Activated CD4-positive, CD25-positive, alpha-beta regulatory T cell treated with anti-CD3 and anti-CD28 coated beads, Interleukin-2, amount 50 U/mL, for 16 hours (primary cell): ENCODE data around the gene TMTC4.
"Not testable (repeated sequence)": the region's sequence is repeated elsewhere in the genome, so short reads cannot be mapped to it uniquely, and the experiment has no call there.

ENCODE experiments used
- DNase-seq: peaks from one replicate; pipeline ENCODE4 v3.0.0-alpha.2; 2020; ENCODE audit warnings: low read depth, low spot score

TMTC4 gene

DNA sequence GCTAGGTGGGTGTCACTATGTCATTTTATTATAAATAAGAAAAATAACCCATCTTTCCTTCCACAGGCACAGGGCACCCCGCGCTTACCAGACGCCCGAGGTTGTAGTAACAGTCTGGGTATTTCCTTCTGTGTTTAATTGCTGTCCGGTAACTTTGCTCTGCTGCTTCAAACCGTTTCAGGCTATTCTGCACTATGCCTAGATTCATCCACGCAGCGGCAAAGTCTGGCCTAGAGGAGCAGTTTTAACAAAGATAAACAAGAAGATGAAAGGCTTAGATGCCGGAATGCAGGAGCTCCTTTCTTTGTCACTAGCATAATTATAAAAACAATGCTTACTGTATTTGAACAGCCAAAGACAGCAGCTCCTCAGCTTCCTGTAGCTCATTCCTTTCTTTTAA, 49.1 kb downstream of the TMTC4 start:
- DNase-seq: no peak

GRCh38 chr13:100620792-100621191, 53.8 kb downstream of the TMTC4 start:
- no peak for DNase-seq

GRCh38 chr13:100619940-100620339, 54.7 kb downstream of the TMTC4 start:
- no peak for DNase-seq

DNA sequence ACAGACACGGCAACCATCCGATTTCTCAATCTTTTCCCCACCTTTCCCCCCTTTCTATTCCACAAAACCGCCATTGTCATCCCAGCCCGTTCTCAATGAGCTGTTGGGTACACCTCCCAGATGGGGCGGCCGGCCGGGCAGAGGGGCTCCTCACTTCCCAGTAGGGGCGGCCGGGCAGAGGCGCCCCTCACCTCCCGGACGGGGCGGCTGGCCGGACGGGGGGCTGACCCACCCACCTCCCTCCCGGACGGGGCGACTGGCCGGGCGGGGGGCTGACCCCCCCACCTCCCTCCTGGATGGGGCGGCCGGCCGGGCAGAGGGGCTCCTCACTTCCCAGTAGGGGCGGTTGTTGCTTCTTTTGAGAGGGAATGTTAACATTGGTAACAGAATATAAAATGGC, 55.7 kb downstream of the TMTC4 start:
- DNase-seq: not testable (repeated sequence)

DNA sequence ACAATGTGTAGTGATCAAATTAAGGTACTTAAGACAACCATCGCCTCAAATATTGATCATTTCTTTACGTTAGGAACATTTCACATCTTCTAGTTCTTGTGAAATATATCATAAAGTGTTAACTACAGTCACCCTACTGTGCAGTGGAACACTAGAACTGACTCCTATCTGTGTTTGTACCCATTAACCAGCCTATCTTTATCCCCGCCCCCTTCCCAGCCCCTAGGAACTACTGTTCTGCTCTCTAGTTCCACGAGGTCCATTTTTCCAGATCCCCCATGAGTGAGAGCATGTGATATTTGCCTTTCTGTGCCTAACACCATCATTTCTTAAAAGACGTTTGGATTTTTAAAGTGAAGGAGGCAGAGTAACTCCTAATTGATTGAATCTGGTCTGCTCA, 61.6 kb downstream of the TMTC4 start:
- no peak for DNase-seq

DNA sequence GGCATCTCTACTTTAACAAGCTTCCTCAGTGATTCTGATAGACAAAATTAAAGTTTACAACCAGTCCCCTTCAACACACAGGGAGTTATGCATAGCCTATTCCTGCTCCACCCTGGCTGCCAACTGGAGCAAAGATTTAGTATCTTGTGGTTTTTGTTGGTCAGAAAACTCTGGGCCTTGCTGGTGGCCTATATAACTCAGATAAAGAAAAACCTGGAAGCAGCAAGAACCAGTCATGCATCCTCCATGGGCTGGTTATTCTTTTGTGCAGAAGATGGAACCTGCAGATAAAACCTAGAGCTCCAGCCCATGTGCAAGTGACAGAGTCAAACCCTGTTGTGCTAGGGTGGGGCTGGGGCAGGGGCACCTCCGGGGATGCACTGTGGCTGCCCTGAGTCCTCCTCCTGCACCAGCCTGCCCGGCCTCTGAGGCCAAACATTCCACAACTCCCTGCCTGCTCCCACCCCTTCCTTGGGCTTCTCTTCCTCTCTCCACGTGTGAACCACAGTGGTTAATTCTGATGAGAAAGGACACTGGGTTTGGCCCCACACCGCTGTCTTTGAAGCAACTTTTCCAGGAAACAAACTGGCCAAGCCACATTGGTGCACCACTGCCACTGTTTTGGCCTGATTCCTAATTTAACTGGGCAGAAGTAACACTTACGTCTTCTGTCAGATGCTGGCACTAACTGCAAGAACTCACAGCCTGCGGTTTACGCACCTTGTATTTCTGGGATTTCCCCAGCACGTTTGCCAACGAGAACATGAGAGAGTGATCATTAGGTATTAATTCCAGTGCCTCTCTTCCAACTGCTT, 62.7 kb downstream of the TMTC4 start:
- no peak for DNase-seq

- no peak for DNase-seq
Measured at GRCh38 chr13:100610391-100611347, 63.9 kb downstream of the TMTC4 start.

GRCh38 chr13:100608906-100609305, 65.7 kb downstream of the TMTC4 start:
- no peak for DNase-seq

DNA sequence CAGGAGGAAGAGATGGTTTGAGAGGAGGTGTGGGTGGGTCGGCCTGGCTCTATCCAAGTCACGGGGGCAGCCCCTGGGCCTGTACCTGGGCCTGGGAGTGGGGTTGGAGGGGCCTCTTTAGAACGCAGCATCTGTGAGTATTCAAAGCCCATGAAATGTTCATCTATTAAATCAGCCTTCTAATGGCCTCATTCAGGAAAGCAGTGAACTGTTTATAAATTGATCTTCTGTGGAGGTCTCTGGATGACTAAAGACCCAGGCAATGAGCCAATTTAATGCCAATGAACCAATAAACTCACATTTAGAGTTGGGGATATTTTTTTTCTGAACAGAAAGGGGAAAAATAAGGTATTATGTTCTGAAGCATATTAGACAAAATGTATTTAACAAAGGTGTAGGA, 66.1 kb downstream of the TMTC4 start:
- no peak for DNase-seq

DNA sequence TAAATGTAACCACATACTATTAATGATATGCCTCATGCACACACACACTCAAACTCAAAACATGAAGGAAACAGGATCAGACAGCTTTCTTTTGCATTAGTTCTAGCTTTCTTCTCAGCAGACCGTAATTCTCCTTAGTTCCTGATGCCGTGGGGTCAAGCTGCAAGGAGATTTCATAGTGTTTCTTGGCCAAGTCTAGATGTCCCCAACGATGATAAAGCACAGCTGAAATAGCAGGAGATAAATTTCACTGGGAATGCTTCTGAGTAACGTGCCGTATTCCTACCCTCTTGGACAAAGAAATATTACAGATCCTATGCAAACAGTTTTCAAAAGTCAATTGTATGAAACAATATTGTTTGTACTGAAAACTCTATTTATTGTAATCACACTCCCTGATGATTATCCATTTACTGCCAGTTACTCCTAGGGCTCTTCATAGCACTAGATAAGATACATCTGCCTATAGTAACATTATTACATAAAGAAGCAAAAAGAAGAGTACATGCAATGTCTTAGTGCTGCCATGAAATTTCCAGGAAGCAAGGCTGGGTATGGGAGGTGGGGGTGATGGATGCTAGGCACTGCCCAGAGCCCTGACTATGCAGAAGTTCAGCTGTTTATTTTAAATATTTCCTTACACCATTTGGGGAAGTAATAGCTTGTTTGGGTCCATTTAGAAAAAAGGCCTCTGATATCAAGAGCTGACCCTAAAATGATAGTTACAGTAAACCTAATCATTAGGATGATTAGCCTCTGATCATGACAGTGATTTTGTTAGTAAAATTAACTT, 69.5 kb downstream of the TMTC4 start:
- DNase-seq: no peak

GRCh38 chr13:100602493-100603111, 72.0 kb downstream of the TMTC4 start:
- DNase-seq: no peak

- no peak for DNase-seq
Measured at GRCh38 chr13:100601716-100602115, 72.9 kb downstream of the TMTC4 start.

GRCh38 chr13:100600915-100601314, 73.7 kb downstream of the TMTC4 start:
- no peak for DNase-seq

DNA sequence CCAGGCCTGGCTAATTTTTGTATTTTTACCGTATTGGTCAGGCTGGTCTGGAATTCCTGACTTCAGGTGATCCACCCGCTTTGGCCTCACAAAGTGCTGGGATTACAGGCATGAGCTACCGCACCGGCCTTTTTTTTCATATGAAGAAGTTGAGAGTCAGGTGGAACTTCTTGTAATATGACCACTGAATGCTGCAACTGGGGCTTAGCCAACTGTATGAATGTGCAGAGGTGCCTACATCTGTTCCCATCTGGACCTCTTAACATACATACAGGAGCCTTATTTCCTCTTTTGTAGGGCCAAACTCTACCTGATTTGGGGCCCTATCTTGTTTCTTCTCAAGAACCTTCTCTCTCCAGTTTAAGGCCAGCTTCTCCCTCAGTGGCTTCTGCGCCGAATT, 74.1 kb downstream of the TMTC4 start:
- no peak for DNase-seq

DNA sequence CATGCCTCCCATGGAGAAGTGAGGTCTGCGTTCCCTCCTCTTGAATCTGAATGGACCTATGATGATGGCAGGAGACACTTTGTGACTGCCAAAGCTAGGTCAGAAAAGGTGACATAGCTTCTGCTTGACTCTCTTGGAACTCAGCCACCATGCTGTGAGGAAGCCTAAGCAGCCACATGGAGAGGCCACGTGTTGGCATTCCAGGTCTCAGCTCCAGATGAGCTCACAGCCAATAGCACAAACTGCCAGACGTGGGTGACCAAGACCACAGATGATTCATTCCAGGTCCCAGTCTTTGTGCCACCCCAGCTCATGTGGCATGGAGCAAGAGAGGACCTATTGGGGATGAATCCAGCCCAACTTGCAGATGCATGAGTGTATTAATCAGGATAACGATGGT, 77.3 kb downstream of the TMTC4 start:
- DNase-seq: no peak

- DNase-seq: no peak
Measured at GRCh38 chr13:100596516-100596915, 78.1 kb downstream of the TMTC4 start.

GRCh38 chr13:100594731-100595130, 79.9 kb downstream of the TMTC4 start:
- DNase-seq: no peak

- no peak for DNase-seq
Measured at GRCh38 chr13:100594255-100594654, 80.3 kb downstream of the TMTC4 start.

GRCh38 chr13:100589178-100589725, 85.3 kb downstream of the TMTC4 start:
- no peak for DNase-seq

GRCh38 chr13:100588331-100589177, 86.0 kb downstream of the TMTC4 start, which contains the start of gene GGACT:
Gene GGACT (minus strand): TSS chr13:100588789. CDS start chr13:100532591, 56,198 bp downstream.
- DNase-seq: peak; percentile 68
